MM.1S (cell line): ENCODE data around the gene TMEM108.

ENCODE experiments used
- EZH2phosphoT487 ChIP-seq: fragments of 300-600 bp; sonication (generic); IDR thresholded peaks from 2 replicates; pipeline ENCODE4 v1.6.1; 2018; ENCODE audit warnings: antibody characterized with exemption, low read length
- TF ChIP-seq, protein P1 (sequence below): fragments of 300-600 bp; sonication (generic); IDR thresholded peaks from 2 replicates; pipeline ENCODE4 v1.5.1; 2016; ENCODE audit warnings: antibody characterized with exemption, low read length, mixed read lengths

DNA sequence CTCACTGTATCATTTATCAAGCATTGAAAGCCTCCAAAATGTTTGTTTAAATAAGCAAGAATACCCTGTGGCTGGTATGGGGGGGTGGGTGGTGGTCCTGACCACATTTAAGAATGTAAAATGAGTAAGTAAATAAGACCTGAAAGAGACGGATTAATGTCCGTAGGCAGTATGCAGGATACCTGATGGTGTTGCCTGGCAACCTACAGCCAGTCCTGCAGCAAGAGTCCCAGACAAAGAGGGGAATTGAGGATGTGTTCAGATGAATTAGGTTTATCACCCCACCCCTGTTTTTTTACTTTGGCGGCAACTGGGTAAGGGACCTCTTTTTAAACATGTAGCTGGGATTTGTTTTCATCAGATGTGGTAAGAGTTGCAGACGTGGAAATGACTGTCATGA is 261.9 kb downstream of the TMEM108 start:
- TF ChIP-seq, protein P1, sequence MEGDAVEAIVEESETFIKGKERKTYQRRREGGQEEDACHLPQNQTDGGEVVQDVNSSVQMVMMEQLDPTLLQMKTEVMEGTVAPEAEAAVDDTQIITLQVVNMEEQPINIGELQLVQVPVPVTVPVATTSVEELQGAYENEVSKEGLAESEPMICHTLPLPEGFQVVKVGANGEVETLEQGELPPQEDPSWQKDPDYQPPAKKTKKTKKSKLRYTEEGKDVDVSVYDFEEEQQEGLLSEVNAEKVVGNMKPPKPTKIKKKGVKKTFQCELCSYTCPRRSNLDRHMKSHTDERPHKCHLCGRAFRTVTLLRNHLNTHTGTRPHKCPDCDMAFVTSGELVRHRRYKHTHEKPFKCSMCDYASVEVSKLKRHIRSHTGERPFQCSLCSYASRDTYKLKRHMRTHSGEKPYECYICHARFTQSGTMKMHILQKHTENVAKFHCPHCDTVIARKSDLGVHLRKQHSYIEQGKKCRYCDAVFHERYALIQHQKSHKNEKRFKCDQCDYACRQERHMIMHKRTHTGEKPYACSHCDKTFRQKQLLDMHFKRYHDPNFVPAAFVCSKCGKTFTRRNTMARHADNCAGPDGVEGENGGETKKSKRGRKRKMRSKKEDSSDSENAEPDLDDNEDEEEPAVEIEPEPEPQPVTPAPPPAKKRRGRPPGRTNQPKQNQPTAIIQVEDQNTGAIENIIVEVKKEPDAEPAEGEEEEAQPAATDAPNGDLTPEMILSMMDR, result no peak
- TF ChIP-seq EZH2phosphoT487, result no peak
